Stimulated activated CD8-positive, alpha-beta memory T cell treated with anti-CD3 and anti-CD28 coated beads, Interleukin-2, amount 100 ng/mL, for 1 hour (primary cell): ENCODE data around the gene ATP11C.
"Not testable (repeated sequence)": the region's sequence is repeated elsewhere in the genome, so short reads cannot be mapped to it uniquely, and the experiment has no call there.

Experiments
- DNase-seq, 2 donors: peaks; one replicate each; pipeline ENCODE4 v3.0.0-alpha.2; 2020; ENCODE audit warnings: low read depth in 2 of 2

The ATP11C gene

DNA sequence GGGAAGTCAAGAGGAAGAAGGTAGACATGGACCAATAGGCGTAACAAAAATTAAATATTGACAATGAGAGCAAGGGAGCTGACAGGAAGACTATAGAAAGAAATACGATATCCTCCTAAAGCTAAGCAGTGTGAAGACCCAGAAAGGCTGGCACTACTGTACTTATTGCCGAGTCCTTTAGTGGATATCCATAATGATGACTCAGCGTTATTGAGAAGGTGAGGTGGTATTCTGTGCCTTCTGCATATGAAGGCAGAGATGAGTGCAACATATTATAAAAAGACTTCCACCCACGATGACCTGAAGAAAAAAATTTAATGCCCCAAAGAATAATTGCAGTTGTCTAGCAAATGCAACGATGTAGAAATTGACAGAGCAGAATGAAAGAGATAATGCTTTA lies 211.9 kb downstream of the ATP11C start:
- DNase-seq = no peak

DNA sequence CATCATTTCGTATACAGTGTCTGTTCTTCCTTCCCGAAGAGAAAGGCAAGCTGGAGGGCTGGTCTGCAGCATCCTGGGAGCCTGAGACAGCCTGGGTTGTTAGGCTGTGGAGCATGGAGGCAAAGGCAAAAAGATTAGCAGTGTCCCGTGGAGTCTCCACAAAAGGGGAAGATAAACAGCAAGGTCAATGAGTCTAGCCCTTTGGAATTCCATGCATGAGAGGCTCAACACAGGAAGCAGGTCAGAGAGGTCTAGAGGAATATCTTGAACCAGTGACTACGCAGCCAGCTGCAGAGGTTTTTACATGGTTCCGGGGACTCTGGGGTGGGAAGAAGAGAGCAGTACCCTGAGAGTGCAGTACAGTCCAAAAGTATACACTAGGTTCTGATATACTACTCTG lies 212.7 kb downstream of the ATP11C start:
- DNase-seq = no peak

DNA sequence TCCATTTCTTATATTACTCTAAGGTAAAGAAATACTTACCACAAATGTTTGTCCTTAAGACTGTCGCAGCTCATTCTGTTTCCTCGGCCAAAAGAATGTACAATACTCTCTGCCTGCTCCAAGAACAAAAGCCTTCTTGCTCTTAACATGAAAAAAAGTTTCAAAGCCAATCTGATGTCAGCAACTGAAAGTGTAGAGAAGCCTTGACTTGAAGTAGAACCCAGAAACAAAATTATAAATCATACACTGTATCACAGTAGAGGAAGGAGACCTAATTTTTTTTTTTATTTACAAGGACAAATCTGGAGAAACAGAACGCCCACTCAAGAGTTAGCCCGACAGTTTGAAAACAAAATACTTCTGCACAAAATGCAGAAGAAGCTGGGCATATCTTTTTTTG lies 224.8 kb downstream of the ATP11C start, which contains the start of gene MCF2:
Gene MCF2, minus strand, starts transcription at position 101 of the 400 bp plus-strand sequence. CDS start 56,423 bp downstream, outside the sequence.
- no peak for DNase-seq

DNA sequence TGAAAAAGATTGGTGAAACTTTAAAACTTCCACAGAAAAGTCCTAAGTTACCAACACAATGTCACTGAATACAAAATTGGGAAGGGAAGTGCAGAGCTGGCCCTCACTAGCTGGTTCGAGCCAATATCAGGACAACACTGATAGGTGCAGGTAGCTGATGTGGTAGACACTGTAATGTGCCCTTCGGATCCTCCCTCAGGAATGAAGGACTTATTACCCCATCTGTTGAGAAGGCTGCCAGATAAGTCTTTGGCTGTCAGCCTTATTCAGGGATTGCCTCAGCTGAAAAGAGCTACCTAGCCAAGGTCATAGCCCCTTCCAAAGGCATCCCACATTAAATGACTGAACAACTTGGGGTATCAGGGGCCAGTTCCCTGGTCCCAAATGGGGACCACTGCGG lies 230.2 kb downstream of the ATP11C start:
- DNase-seq = no peak

DNA sequence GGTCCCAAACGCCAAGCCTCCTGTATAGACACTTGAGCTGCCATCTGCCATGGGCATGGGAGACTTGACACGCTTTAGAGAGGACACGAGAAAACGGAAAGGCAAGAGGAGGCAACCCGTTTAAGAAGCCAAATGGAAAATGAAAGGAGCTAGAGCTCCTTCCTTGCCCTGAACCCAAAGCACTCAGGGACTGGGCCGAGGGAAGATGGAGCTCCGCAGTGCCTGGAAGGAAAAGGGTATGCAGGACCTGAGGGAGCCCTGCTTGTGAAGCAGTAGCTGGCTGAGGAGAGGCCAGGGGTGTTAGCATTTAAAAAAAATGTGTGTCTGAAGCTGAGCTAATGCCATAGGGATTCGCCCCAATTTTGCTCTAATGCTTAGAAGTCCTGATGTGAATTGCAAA lies 239.9 kb downstream of the ATP11C start:
- DNase-seq = no peak

DNA sequence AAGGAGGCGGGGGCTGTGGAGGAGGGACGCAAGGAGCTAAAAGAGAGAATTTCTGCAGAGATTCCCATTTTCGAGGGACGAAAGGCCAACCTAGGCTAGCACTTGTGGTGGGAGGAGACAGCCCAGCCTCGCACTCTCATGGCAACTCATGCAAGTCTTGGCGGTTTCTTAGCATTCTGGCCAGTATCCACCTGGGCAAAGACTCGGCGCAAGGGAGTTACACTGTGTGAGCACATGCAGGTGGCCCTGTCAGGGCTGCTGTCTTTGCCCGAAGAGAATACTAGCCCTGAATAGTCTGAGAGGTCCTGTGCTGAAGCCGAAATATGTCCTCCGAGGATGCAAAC lies 240.4 kb downstream of the ATP11C start:
- no peak for DNase-seq

DNA sequence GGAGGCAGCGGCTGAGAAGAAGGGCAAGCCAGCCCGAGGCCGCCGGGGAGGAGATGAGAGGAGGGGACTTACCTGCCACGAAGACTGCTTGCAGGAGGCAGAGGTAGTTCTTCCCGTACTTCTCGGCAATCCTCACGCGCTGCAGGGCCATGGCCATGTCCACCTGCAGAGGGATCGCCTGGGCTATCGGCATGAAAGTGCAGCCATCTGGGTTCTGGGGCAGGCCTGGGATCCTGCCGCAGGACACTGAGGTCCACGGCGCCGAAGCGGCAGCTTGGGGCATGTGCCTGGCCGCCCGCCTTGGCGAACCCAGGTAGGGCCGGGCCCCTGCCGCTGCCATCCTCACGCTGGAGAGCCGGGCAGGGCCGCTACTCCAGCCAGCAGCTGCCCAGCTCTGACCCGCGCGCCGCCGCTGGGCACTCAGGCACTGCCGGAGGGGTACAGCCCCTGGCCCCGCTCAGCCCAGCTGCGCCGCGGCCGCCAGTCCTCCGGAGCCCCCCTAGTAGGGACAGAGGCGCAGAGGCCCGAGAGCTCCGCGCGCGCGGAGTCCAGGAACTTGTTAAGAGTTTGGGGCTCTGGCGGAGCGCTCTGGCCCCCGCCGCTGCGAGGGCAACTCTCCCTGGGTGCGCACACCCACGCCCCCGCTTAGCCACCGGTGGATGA lies 240.9 kb downstream of the ATP11C start:
- DNase-seq = no peak

DNA sequence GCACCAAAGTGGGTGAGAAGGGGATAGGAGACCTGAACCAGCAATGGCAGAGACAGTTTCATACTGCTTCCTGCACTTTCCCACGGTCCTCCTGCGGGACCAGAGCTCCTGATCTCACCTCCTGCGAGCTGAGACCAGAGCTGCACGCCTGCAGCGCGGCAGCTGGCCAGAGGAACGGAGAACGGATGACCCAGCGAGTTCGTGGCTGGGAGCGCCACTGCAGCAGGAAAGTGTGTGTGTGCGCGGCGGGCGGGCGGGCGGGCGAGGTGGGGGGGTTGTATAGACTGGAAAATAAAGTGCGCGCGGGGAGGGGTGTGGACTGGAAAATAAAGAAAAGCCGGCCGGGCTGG lies 241.4 kb downstream of the ATP11C start:
- DNase-seq = no peak

DNA sequence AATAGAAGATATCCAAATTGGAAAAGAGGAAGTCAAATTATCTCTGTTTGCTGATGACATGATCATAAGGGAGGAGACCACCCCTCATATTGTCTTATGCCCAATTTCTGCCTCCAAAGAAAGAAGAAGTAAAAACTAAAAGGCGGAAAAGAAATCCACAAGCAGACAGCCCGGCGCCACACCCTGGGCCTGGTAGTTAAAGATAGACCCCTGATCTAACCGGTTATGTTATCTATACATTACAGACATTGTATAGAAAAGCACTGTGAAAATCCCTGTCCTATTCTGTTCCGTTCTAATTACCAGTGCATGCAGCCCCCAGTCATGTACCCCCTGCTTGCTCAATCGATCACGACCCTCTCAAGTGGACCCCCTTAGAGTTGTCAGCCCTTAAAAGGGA lies 247.7 kb downstream of the ATP11C start:
- not testable (repeated sequence) for DNase-seq

DNA sequence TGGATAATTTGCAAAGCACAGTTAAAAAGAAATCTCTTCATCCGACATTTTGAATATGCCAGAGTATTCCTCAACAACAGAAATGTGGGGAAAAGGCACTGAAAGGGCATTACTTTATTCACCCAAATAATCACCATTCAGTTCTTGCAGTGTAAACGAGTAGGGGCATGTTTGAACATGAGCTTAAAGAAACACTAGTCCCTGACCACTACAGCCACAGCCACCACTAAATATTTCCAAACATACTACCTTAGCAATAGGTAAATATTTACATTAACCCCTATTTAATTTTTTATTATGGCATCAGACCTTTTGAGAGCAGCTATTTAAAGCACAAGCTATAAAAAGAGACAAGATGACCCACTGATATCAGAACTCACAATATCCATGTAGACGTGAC lies 252.5 kb downstream of the ATP11C start:
- no peak for DNase-seq
